ENCODE results near the gene FGR.
"Not testable (repeated sequence)": the region's sequence is repeated elsewhere in the genome, so short reads cannot be mapped to it uniquely, and the experiment has no call there.

Gene FGR

DNA sequence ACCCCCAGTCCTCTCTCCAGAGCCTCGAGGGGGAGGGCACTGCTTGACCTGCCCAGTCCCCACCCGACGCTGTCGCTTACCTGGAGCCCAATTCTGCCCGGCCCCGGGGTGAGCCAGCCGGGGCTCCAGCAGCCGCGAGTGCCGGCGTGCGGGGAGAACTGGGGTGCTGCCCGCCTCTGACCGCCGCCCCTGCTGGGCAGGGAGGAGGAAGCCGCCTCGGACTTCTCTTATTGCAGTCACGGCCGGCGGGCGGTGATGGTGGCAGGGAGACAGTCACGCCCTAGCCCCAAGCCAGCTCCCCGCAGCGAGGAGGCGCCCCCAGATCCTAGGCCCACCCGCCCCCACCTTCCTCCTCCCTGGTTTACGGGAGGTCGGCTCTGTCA, at the start of gene FGR:
Gene FGR, minus strand, starts transcription at position 201 of the 383 bp plus-strand sequence. CDS start 11,269 bp downstream, outside the sequence.
- no peak for DNase-seq

DNA sequence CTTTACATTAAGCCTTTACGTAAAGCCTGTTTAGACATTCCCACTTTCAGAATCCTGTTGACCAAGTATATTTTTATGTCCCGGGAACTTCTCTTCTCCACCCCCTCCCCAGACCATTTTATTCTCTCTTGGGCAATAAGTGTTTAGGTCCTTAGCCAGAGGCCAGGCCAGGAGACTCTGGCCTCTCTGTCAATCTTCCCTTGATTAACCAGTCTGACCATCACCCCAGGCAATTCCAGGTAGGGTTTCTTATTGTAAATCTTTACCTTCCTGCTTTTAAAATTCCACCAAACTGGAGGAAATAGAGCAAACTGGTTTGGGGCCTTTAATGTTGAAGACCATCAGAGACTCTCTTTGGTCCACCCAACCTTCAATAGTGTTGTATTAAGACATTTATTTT, 49.2 kb upstream of the FGR start:
- DNase-seq, result no peak

DNA sequence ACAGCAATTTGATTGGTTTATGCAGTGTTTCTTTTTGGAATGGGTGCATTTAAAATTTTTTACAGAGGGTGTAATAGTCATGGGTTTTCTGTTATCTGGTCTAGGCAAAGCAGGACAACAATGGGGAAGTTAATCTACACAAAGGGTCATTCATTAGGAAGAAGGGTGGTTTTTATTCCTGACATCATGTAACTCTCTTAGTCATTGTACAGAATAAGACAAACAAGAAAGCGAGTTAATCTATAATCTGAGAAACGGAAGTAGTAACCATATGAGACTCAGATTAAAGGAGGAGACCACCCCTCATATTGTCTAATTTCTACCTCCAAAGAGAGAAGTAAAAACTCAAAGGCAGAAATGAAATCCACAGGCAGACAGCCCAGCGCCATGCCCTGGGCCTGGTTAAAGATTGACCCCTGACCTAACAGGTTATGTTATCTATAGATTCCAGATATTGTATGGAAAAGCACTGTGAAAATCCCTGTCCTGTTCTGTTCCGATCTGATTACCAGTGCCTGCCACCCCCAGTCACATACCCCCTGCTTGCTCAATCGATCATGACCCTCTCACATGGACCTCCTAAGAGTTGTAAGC, 47.5 kb upstream of the FGR start:
- no peak for DNase-seq

GRCh38 chr1:27681580-27681979, 46.6 kb upstream of the FGR start:
- DNase-seq, result not testable (repeated sequence)

DNA sequence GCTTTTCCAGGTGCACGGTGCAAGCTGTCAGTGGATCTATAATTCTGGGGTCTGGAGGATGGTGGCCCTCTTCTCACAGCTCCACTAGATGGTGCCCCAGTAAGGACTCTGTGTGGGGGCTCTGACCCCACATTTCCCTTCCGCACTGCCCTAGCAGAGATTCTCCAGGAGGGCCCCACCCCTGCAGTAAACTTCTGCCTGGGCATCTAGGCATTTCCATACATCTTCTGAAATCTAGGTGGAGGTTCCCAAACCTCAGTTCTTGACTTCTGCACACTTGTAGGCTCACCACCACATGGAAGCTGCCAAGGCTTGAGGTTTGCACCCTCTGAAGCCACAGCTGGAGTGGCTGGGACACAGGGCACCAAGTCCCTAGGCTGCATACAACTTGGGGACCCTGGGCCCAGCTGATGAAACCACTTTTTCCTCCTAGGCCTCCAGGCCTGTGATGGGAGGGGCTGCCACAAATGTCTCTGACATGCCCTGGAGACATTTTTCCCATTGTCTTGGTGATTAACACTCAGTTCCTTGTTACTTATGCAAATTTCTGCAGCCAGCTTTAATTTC, 45.3 kb upstream of the FGR start:
- DNase-seq, result not testable (repeated sequence)

- no peak for DNase-seq
These were observed 43.8 kb upstream of the FGR start for GRCh38 chr1:27678747-27679146.

DNA sequence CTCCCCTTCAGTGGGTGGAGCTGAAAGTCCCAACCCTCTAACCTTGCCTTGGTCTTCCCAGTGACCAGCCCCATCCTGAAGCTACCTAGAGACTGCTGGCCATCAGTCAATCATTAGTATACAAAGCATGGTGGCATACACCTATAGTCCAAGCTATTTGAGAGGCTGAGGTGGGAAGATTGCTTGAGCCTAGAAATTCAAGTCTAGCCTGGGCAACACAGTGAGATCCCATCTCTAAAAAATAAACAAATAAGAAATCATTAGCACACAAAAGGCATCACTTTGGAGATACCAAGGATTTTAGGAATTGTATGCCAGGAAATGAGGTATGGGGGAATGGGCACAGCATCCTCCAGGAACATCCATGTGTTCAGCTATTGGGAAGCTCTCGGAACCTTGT, 41.4 kb upstream of the FGR start:
- DNase-seq, result no peak

GRCh38 chr1:27672750-27673112, 37.7 kb upstream of the FGR start:
- no peak for DNase-seq

DNA sequence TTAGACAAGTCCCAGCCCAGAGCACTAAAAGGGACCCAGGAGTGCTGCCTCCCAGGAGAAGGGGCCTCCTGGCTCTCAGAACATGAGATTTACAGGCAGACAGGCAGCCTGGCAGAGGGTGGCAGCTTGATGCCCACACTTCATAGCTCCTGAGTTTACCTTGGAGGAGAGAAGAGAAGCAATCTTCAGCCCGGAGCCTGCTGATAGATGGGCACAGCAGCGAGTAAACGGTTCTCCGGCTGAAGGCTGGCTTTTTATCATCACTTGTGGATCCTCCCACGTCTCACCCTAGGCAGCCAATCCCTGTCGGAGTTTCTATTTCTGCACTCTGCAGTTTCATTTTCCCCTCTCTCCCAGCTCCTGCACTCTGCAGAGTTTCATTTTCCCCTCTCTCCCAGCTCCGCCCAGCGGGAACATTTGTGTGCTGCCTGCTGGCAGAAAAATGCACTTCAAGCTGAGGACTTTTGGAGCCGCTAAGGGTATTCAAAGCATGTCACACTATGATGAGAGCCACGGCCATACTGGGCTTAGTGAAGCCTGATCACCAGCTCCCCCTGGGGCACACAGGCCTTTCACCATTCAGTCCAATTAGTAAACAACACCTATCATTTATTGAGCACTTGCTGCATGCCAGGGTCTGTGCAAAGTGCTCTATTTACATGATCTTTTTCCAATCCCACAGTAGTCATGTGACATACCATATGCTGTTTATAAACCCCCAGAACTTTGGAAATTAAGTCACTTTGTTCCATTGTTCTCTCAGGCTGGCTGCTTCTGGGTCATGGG, 37.2 kb upstream of the FGR start, which contains the start of gene IFI6:
Gene IFI6, minus strand, starts transcription at position 229 of the 786 bp plus-strand sequence. CDS start 2,878 bp downstream, outside the sequence.
- DNase-seq, result peak; percentile 97

DNA sequence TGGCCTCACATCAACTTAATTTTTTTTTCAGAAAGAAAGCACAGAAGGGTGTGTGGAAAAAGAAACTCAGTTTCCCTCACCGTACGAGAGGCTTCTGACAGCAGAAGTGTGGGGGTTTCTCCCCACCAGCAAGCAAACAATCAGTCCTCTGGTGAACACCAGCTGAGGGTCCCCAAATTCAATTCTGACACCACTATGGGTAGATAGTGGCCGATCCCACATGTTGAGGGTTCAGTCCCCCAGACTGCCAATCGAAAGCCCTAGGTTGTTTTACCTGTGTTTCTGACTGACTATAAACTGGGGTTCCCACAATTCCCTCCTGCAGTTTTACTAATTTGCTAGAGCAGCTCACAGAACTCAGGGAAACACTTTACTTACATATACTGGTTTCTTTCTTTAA, 34.9 kb upstream of the FGR start:
- DNase-seq, result no peak

DNA sequence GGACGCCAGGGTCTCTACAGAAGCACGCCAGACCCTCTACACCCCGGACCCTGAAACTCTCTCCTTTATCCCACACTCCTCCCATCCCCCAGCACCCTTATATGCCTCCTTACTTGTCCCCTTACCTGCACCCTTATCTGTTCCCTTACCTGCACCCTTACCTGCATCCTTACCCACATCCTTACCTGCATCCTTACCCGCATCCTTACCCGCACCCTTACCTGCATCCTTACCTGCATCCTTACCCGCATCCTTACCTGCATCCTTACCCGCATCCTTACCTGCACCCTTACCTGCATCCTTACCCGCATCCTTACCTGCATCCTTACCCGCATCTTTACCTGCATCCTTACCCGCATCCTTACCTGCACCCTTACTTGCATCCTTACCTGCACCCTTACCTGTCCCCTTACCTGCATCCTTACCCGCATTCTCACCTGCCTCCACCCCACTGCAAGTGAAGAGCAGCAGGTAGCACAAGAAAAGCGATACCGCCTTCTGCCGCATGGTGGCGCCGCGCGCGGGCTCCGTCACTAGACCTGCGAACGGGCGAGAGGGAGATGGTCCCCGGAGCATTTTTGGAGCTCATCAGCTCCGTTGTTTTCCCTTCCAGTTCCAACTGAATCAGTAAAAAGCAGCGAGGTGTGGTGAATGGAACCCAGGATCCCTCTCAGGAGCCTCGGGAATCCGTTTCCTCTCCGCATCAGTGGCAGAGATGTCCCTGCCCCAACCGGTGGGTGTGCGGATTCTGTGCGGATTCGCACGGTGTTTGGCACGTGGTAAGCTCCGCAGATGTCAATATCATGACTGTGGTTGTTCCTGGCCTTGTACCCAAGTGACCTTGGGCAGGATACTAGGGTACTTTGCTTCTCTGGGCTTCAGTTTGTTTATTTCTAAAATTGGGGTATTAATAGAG, 34.1 kb upstream of the FGR start:
- DNase-seq, result peak; percentile 60

GRCh38 chr1:27668121-27668807, 33.3 kb upstream of the FGR start:
- no peak for DNase-seq

DNA sequence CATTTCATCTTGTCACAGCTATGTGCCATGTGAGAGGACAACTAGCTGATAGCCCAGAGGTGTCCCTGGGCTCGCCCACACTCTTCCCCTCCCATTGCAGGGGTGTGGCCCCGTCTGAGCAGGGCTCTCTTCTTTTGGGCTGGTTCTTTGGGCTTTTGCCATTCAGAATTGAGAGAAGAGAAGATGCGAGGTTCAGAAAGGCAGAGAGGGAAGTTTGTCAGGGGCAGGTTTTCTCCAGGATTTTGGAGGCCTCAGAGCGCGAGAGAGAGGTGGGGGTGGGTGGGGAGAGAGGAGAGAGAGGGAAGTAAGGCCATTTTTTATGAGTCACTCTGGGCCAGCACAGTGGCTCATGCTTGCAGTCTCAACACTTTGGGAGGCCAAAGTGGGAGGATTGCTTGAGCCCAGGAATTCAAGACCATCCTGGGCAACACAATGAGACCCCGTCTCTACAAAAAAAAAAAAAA, 31.8 kb upstream of the FGR start:
- DNase-seq, result no peak

DNA sequence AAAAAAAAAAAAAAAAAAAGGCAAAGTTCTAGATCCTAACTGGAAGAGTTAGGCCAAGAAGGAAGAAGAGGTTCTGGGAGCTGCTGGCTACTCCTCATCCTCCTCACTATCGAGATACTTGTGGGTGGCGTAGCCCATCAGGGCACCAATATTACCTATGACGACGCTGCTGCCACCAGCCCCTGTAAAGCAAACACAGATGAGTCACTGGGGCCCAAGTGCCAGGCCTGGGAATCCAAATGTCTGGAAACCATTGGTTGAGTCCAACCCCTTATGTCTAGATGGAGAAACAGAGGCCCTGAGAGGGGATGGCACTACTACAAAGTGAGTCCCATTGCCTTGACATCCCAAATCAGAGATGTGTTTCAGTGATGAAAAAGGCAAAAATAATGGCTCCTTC, 31.3 kb upstream of the FGR start:
- no peak for DNase-seq

GRCh38 chr1:27665016-27665651, 30.1 kb upstream of the FGR start:
- no peak for DNase-seq

DNA sequence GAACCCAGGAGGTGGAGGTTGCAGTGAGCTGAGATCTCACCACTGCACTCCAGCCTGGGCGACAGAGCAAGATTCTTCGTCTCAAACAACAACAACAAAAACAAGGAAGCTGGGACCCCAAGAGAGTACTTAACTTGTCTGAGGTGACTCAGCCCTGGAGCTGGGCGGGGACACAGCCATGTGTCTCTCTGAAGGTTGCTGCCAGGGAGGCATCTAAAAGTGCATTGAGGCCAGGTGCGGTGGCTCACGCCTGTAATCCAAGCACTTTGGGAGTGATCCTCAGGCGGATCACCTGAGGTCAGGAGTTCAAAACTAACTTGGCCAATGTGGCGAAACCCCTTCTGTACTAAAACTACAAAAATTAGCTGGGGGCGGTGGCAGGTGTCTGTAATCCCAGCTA, 29.3 kb upstream of the FGR start:
- DNase-seq, result no peak

DNA sequence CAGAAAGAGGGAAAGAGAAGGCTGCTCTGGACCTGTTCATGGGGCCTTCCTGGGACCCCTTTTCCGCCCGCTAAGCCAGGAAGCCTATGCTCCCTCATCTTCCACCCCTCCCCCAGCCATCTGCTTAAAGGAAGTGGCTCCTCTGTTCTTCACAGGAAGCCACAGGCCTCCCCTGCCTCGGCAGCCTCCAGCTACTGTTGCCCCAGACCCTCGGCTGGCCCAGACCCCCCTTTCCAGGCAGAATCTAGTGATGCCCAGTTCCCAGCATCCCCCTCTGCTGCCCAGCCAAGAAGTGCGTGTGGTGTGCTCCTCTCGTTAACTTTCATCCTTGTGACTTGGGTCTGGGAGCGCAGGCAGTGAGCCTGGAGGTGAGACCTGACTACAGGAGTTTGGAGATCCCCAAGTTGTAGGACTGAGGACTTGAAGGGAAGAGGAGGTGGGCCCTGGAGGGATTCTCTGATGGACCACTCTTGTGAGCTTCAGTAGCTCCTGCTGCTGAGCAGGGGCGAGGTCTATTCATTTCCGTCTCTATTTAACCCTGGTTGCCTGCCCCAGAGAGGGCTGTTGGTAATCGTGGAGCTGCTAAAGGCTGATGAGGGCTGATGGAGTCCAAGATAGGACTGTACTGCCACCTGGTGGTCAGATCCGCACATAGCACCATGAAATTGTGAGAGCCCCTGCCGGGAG, 27.9 kb upstream of the FGR start:
- DNase-seq, result peak; percentile 78

- DNase-seq, result no peak
These were observed 27.3 kb upstream of the FGR start for GRCh38 chr1:27662261-27662660.

DNA sequence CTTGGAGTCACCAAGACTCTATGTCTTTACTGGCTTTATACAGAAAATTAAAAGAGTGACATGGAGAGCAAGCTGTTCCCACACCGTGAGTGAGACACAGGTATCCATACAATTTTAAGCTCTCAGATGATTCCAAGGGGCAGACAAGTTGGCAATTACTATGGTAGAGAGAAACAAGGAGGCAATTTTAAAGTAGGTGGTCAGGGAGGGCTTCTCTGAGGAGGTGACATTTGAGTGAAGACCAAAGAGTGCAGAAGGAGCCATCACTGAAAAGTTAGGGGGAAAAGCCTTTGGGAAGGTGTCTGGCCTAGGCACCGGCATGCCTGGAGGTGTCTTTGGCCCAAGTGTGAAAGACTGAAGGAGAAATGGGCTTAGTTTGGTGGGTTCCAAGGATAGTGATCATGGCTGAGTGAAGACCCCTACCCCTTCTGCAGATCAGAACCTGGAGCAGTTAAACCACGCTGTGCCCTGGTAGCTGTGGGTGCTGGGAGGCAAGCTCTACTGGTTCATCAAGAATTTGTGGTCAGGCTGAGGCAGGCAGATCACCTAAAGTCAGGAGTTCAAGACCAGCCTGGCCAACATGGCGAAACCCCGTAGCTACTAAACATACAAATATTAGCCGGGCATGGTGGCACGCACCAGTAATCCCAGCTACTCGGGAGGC, 26.6 kb upstream of the FGR start:
- DNase-seq, result no peak

GRCh38 chr1:27660300-27660835, 25.4 kb upstream of the FGR start:
- no peak for DNase-seq

All from DMS153 (cell line).